Natural killer cell (primary cell): ENCODE measurements around the gene ACY1. TPM values are rescaled to one million over a fixed set of nuclear protein-coding genes. Genes with fewer than 3 reads are reported as not detected.

Source experiments
- ATAC-seq, 3 donors: fragments of 150-1000 bp in 2 of 3; fragments of 200-7000 bp in 1 of 3; cut with Tn5 transposase; 1 replicate in 1 of 3; 2 replicates in 2 of 3; pipeline ENCODE4 v1.10.0; 2021; ENCODE audit warnings: mild to moderate bottlenecking in 2 of 3, moderate library complexity in 2 of 3
- DNase-seq, 2 donors: peaks; one replicate each; pipeline versions ENCODE4 v3.0.0 to v3.0.0-alpha.2; 2013 to 2021; ENCODE audit warnings: mixed read lengths in 1 of 2
- H3K27ac ChIP-seq: one replicate; pipeline ENCODE4 v1.5.1; 2013; ENCODE audit warnings: mild to moderate bottlenecking, low read length
- H3K27me3 ChIP-seq: one replicate; pipeline ENCODE4 v1.6.1; 2013; ENCODE audit warnings: low read length; ENCODE audit not compliant: control insufficient read depth, insufficient read depth
- H3K36me3 ChIP-seq: one replicate; pipeline ENCODE4 v1.6.1; 2013; ENCODE audit warnings: low read length; ENCODE audit not compliant: control insufficient read depth, insufficient read depth
- H3K4me1 ChIP-seq: one replicate; pipeline ENCODE4 v1.6.1; 2013; ENCODE audit warnings: low read length; ENCODE audit not compliant: control insufficient read depth, insufficient read depth
- H3K4me3 ChIP-seq: one replicate; pipeline ENCODE4 v1.5.1; 2013; ENCODE audit warnings: low read length
- H3K9me3 ChIP-seq: one replicate; pipeline ENCODE4 v1.6.1; 2013; ENCODE audit warnings: low read length; ENCODE audit not compliant: control insufficient read depth, insufficient read depth
- H3K27ac Mint-ChIP-seq, 2 donors: one replicate each; pipeline ENCODE4 v1.8.0; 2022; ENCODE audit warnings: mild to moderate bottlenecking in 2 of 2, mixed read lengths in 2 of 2, moderate library complexity in 1 of 2
- H3K27me3 Mint-ChIP-seq, 2 donors: one replicate each; pipeline ENCODE4 v1.8.0; 2022; ENCODE audit warnings: low read depth in 2 of 2, mixed read lengths in 2 of 2
- H3K36me3 Mint-ChIP-seq: one replicate; pipeline ENCODE4 v1.8.0; 2022; ENCODE audit warnings: mixed read lengths
- H3K4me1 Mint-ChIP-seq, 2 donors: one replicate each; pipeline ENCODE4 v1.8.0; 2022; ENCODE audit warnings: mixed read lengths in 2 of 2
- H3K4me3 Mint-ChIP-seq: one replicate; pipeline ENCODE4 v1.8.0; 2022; ENCODE audit warnings: mild to moderate bottlenecking, moderate library complexity, mixed read lengths
- H3K9me3 Mint-ChIP-seq, 2 donors: one replicate each; pipeline ENCODE4 v1.8.0; 2022; ENCODE audit warnings: mixed read lengths in 2 of 2
- CTCF ChIP-seq: fragments of 200-600 bp; IDR thresholded peaks from one replicate; pipeline ENCODE4 v1.8.0; 2022; ENCODE audit warnings: antibody characterized with exemption
- WGBS: methylation state at CpG from one replicate; pipeline ENCODE4 v1.1.7; 2013; ENCODE audit warnings: missing lambda C conversion rate; ENCODE audit not compliant: insufficient coverage; 5-methylcytosine and 5-hydroxymethylcytosine counted together
- intact Hi-C: fragments of 100-400 bp; cut with micrococcal nuclease; formaldehyde crosslinking; loops from one replicate; pipeline ENCODE4 v1.14.2; 2022
- total RNA-seq, 4 donors: library from RNA; stranded (reverse); fragments of 120-200 nt in 1 of 4; gene quantifications; one replicate each; pipeline versions ENCODE4 v1.2.3 to v1.2.4, GENCODE V29; 2013 to 2022

The ACY1 gene
- total RNA-seq, 3 donors from 2014 or later (not counting 1 experiment from before 2014, with no cell fraction given) = 8.4 to 19.5 (median 13.8) TPM

- no peak for DNase-seq
- H3K9me3 Mint-ChIP-seq = no peaks in the 10 kb centered on the region
- no peak overlapping the region for H3K27ac Mint-ChIP-seq
- Histone ChIP-seq H3K4me3 (no peak overlapping the region), H3K4me1 (peaks cover 10% of the 10 kb centered on the region), H3K9me3 (no peaks in the 10 kb centered on the region), H3K27ac (no peak overlapping the region), H3K27me3 (no peaks in the 10 kb centered on the region), H3K36me3 (no peaks in the 10 kb centered on the region)
- TF ChIP-seq CTCF = no peak
- ATAC-seq = no peak
- intact Hi-C loops = no loop called here
- no peaks in the 10 kb centered on the region for H3K27me3 Mint-ChIP-seq
- 91% methylated on average over 5 of the region's 6 CpGs for WGBS
- H3K4me1 Mint-ChIP-seq = peaks cover 0 to 3% of the 10 kb centered on the region in 2 donors
- no peak overlapping the region for H3K4me3 Mint-ChIP-seq
- H3K36me3 Mint-ChIP-seq = no peaks in the 10 kb centered on the region
These were observed 23.4 kb downstream of the ACY1 start for GRCh38 chr3:52006820-52007133.

GRCh38 chr3:52007291-52007690, 24.0 kb downstream of the ACY1 start:
- H3K27ac ChIP-seq = no peak overlapping the region
- no peaks in the 10 kb centered on the region for H3K36me3 Mint-ChIP-seq
- no peaks in the 10 kb centered on the region for H3K27me3 ChIP-seq
- intact Hi-C loops = no loop called here
- peaks cover 8% of the 10 kb centered on the region for H3K4me1 ChIP-seq
- H3K27ac Mint-ChIP-seq = no peak overlapping the region
- TF ChIP-seq CTCF = no peak
- H3K4me1 Mint-ChIP-seq = no peaks in the 10 kb centered on the region
- no peaks in the 10 kb centered on the region for H3K36me3 ChIP-seq
- H3K4me3 Mint-ChIP-seq = no peak overlapping the region
- H3K9me3 ChIP-seq = no peaks in the 10 kb centered on the region
- ATAC-seq (no peak), DNase-seq (no peak)
- no peak overlapping the region for H3K4me3 ChIP-seq
- no peaks in the 10 kb centered on the region for H3K27me3 Mint-ChIP-seq
- WGBS = 52% methylated on average over 3 of the region's 4 CpGs
- H3K9me3 Mint-ChIP-seq = no peaks in the 10 kb centered on the region

- Mint-ChIP-seq H3K4me3 (no peak overlapping the region), H3K27ac (no peak overlapping the region), H3K27me3 (no peaks in the 10 kb centered on the region), H3K36me3 (no peaks in the 10 kb centered on the region), H3K9me3 (no peaks in the 10 kb centered on the region), H3K4me1 (no peaks in the 10 kb centered on the region)
- no peak for ATAC-seq
- Histone ChIP-seq H3K4me3 (no peak overlapping the region), H3K36me3 (no peaks in the 10 kb centered on the region), H3K9me3 (no peaks in the 10 kb centered on the region), H3K27me3 (no peaks in the 10 kb centered on the region), H3K4me1 (peaks cover 11% of the 10 kb centered on the region), H3K27ac (no peak overlapping the region)
- DNase-seq = no peak
- no peak for TF ChIP-seq CTCF
- intact Hi-C loops = no loop called here
These were observed 27.1 kb downstream of the ACY1 start for GRCh38 chr3:52010431-52010830.

GRCh38 chr3:52012699-52013098, 29.4 kb downstream of the ACY1 start:
- intact Hi-C loops = no loop called here
- H3K27ac Mint-ChIP-seq = no peak overlapping the region
- H3K36me3 ChIP-seq = no peaks in the 10 kb centered on the region
- H3K36me3 Mint-ChIP-seq = no peaks in the 10 kb centered on the region
- ATAC-seq (no peak), DNase-seq (no peak)
- no peaks in the 10 kb centered on the region for H3K9me3 Mint-ChIP-seq
- H3K4me3 Mint-ChIP-seq = no peak overlapping the region
- no peak overlapping the region for H3K27ac ChIP-seq
- H3K27me3 ChIP-seq = no peaks in the 10 kb centered on the region
- no peak overlapping the region for H3K4me3 ChIP-seq
- TF ChIP-seq CTCF = no peak
- H3K4me1 Mint-ChIP-seq = no peaks in the 10 kb centered on the region
- H3K9me3 ChIP-seq = no peaks in the 10 kb centered on the region
- whole genome bisulfite sequencing = 77% methylated on average over 7 of the region's 7 CpGs
- H3K27me3 Mint-ChIP-seq = no peaks in the 10 kb centered on the region
- peaks cover 6% of the 10 kb centered on the region for H3K4me1 ChIP-seq
